COLO668 (cell line): ENCODE results near the gene MCM8.

Source experiments
- DNase-seq: peaks from one replicate; lab custom pipeline; 2025; ENCODE audit not compliant: unreplicated experiment; lab: John Stamatoyannopoulos, UW

MCM8 gene

DNA sequence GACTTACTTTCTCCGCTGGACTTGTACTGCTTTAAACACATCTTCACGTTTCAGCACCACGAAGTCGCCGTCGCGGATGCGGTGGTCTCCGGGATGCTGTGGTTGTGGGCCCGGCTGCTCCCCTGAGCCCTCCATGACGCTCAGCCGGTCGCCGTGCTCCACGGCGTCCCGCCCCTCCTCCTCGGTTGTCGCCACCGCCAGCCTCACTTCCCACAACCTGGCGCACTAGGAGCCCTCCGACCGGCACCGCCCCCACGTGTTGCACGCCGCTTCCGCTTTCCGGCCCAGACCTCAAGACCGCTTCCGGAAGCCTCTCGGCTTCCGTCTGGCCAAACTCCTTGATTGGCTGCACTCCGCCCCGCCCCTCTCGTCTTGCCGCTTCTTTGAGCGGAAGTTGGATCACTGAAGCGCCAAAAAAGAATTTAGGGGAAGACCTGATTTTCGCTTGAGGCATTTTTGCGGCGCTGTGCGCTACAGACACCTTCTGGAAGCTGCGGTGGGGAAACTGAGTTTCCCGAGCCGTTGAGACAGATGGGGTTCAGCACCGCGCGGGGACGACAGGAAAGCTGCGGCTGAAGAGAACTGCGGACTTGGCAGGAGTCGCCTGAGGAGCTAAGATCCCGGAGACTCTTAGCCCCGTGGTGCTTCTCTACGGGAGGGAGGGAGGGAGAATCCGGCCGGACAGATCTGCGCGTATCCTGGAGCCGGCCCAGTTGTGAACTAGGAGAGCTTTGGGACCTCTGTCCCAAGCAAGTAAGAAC, at the start of gene MCM8, which contains the start of gene TRMT6:
TSS of gene MCM8 (plus strand) at position 382 of the 761 bp plus-strand sequence. CDS start 1,364 bp downstream, outside the sequence.
TSS of gene TRMT6 (minus strand) at position 263 of the 761 bp plus-strand sequence. CDS start at position 135, 128 bp downstream.
- DNase-seq: peak; percentile 99

GRCh38 chr20:5900908-5901307, 49.5 kb upstream of the MCM8 start:
- no peak for DNase-seq

DNA sequence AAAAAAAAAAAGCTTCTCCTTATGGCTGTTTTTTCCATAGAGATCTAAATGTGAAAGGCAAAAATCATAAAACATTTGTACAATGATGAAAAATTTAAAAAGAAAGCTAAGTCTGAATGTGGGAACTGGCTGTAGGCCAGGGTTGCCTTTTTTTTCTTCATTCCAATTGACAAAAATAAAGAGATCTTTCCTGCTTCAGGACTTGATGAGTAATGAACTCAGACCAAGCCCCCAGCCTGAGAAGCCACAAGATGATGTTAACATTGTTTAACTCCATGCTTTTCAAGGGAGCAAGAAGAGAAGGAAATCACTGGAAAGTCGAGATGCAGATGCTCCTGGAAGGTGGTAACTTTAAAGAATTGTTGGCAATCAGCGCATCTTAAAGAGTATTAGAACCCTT, 41.5 kb upstream of the MCM8 start:
- no peak for DNase-seq

GRCh38 chr20:5910186-5910585, 40.3 kb upstream of the MCM8 start:
- no peak for DNase-seq

- DNase-seq: no peak
Measured at GRCh38 chr20:5913166-5913565, 37.3 kb upstream of the MCM8 start.

DNA sequence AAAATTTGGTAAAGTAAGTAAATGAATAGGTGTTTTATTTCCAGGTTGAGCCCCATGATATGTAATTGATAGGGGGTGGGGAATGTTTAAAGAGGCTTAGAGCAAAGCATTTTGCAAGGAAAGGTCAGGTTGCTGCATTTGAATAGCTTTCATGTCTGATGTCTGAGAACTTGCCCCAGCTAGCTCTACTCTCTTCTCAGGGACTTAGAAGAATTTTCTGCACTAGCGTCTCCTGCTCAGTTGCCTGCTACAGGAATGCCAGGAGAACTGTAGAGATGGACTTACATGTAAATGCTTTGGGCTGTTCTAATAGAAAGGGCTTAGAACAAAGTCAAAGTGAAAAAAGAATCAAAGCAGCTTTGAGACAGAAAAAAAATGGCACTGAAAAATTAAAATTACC, 35.6 kb upstream of the MCM8 start:
- DNase-seq: no peak

GRCh38 chr20:5918856-5919625, 31.4 kb upstream of the MCM8 start:
- DNase-seq: no peak

GRCh38 chr20:5919626-5920544, 30.6 kb upstream of the MCM8 start:
- DNase-seq: no peak

- no peak for DNase-seq
Measured at GRCh38 chr20:5920581-5920980, 29.9 kb upstream of the MCM8 start.

DNA sequence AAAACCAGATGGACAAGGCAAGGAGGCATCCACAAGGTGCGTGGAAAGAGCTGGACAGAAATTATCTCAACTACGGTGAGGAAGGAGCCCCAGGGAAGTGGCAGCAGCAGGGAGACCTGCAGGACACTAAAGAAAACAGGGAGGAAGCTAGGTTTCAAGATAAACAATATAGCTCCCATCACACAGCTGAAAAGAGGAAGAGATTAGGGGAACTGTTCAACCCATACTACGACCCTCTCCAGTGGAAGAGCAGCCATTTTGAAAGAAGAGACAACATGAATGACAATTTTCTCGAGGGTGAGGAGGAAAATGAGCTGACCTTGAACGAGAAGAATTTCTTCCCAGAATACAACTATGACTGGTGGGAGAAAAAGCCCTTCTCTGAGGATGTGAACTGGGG, 27.0 kb upstream of the MCM8 start:
- no peak for DNase-seq

GRCh38 chr20:5925551-5925950, 24.9 kb upstream of the MCM8 start:
- DNase-seq: no peak

DNA sequence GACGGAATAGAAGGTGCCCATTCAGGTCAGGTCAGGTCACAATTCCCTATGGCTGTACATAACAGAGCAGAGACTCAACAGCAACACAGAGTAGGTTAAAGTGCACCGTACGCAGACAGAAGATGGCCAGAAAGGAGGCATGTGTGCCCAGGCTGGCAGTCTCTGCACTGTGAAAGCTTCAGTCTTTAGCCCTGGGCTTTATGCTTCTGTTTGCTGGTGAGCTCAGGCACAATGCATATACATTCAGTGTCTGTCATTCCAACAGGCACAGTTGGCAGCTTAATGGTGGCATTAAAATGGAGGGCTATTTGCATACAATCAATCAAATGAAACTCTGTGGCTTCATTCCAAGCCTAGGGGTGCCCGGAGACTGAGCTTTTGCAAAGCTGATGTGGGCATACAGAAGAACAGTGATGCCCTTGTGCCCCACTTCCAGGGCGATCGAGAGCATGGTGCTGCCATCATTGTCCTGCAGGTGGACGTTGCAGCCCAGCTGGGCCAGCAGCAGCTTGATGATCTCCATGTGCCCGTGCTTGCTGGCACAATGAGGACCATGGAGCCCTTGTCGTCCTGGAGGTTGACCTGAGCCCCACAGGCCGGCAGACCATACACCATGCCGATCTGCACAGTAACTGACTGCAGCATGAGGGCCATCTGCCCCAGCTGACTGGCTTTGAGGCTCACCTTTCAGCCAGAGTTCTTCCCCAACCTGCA, 22.5 kb upstream of the MCM8 start:
- DNase-seq: no peak

DNA sequence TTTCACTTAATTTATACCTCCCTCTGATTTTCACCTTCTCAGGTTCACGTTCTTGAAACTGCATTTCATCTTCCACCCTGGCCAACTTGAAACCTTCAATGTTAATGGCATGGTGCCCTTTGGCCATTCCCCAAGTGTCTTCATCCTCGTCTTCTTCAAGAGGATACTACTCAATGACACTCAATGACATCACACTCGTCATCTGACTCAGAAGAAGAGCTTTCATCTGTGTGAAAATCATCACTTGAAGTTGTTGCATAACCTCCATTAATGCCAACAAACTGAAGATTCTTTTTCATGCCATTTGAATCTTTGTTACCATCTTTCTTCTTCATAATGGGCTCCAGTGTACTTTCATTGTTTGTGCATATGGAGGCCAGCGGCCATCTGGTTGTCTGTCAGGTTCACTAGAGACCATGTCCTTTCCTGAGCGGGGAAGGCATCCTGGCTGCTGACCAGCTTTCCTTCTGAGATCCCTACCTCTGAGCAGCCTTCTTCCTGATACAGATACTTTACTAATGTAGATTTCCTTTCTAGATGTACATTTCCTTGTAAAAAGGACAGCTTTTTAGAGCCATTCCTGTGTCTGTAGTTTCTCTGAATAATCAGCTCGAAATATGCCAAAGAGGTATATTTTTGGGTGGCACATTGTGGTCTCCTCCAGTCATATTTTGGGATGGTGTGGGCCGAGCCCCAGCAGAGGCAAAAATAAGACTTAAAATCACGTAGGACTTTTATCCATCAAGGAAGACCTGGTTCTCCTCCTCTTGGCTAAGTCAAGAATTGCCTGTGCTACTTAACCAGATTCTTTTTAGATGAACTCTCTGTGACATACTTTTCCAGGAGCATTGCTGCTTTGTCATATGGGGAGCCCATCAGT, 21.4 kb upstream of the MCM8 start:
- no peak for DNase-seq

GRCh38 chr20:5931411-5931810, 19.0 kb upstream of the MCM8 start:
- no peak for DNase-seq

- DNase-seq: no peak
Measured at GRCh38 chr20:5932796-5933195, 17.7 kb upstream of the MCM8 start.

GRCh38 chr20:5933802-5934436, 16.5 kb upstream of the MCM8 start:
- peak; percentile 21 for DNase-seq

GRCh38 chr20:5935384-5935783, 15.1 kb upstream of the MCM8 start:
- DNase-seq: no peak

DNA sequence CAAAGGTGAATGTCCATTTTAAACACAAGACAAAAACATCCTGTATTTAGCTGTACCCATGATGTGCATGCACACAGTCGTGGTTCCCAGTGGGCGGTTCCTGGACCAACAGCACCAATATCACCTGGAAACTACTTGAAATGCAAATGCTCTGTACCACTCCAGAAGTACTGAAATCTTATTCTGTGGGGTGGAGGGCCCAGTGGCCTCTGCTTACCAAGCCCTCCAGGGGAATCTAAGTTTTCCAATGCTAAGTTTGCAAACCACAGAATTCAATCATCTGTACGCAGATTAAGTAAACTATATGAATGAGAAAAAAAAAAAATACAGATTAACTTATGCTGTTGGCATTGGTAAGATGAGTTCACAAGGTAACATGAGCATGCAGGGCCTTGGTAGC, 14.2 kb upstream of the MCM8 start:
- no peak for DNase-seq

- DNase-seq: no peak
Measured at GRCh38 chr20:5938456-5939029, 11.9 kb upstream of the MCM8 start.
